Bone marrow (tissue), 2 donors: Measurements from ENCODE around the gene IQCE.

Experiments
- DNase-seq, 2 donors: peaks; one replicate each; lab custom pipeline; 2025; lab: John Stamatoyannopoulos, UW

The IQCE gene

GRCh38 chr7:2663121-2663886 lies 104.5 kb downstream of the IQCE start:
- DNase-seq: no peak

- DNase-seq: no peak
These were observed 105.2 kb downstream of the IQCE start for GRCh38 chr7:2663960-2664359.
